GM18519 (cell line): ENCODE measurements around the gene C2orf76.
"Not testable (repeated sequence)": the region's sequence is repeated elsewhere in the genome, so short reads cannot be mapped to it uniquely, and the experiment has no call there.

Source experiments
- ATAC-seq: cut with Tn5 transposase; IDR thresholded peaks from one replicate; pipeline ENCODE4 v1.9.1; 2021; ENCODE audit warnings: mild to moderate bottlenecking, moderate library complexity; ENCODE audit not compliant: unreplicated experiment, low FRiP score

The C2orf76 gene

DNA sequence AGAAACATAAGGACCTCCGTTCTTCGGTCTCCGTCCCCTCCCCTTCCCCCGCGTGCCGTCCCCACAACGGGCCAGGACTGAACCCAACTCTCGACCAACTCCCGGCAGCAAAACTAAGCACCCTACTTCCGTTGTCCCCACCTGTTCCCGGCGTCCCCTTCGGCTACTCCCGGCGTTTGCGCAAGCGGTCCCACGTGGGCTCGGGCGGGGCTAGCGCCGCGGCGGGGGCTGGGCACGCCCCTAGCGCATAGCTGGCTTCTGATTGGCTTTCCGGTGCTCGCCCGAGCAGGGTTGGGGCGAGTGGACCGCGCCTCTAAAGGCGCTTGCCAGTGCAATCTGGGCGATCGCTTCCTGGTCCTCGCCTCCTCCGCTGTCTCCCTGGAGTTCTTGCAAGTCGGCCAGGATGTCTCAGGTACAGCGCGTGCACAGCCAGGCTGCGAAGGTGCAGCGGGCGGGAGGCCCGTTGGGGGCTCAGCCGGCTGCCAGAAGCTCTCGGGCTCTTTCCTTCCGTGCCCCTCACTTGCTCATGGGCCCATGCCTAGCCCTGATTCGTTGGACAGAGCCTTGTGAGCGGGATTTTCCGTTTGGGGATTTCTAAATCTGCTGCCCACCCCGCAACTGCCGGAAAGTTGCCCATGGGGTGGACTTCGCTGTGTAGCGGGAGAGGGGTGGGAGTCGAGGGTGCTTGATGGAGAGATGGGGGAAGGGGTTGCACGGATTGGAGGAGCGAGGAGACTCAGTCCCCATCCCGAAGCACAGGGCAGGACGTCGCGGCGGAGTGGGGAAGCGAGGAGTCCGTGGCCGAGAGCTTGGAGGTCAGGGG, at the start of gene C2orf76, which contains the start of gene DBI:
Gene C2orf76 (minus strand): TSS at position 186 of the 823 bp plus-strand sequence. CDS start 26,875 bp downstream, outside the sequence.
Gene DBI (plus strand): TSS at position 329 of the 823 bp plus-strand sequence. CDS start 75 bp downstream, at position 404.
- peak; percentile 94 for ATAC-seq

DNA sequence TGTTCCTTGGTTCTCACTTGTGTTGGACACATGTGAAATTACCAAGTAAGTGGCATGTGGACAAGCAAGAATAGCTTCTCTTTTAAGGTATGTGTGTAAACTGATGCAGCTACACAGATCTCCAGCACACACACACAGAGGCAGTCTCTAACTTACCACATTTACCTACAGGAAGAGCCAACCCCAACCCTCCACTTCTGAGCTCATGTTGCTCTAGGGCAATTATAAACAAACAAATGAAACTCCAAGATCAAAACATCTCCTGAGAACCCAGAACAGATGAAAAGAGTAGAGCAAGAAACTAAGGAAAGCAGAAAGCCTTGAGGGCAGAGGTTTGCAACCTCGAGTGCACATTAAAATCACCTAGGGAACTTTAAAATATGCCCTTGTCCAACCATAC, 49.0 kb upstream of the C2orf76 start:
- ATAC-seq: no peak

DNA sequence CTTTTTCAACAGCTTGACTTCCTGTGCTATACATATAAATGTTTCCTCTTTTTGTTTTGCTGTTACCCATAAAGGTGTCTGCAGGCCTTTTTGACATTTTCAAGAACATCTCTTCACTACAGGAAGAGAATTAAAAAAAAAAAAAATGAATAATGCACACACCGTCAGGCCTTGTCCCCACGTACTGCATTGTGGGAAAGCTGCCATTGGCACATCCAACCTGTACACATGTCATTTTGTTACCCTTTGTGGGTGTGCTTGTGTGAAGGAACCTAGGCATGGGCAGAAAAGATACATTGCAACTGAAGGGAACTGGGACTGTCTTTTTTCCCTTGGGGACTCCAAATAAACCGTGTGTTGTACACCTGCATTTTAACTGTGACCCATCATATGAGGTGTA, 48.3 kb upstream of the C2orf76 start:
- no peak for ATAC-seq

DNA sequence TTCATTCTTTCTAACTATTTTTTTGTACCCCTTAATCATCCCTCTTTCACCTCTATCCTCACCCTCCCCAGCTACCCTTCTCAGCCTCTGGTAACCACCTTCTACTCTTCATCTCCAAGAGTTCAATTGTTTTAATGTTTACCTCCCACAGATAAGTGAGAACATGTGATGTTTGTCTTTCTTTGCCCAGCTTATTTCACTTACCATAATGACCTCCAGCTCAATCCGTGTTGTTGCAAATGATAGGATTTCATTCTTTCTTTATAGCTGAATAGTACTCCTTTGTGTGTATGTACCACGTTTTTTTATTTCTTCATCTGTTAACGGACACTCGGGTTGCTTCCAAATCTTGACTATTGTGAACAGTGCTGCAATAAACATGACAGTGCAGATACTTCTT, 42.9 kb upstream of the C2orf76 start:
- no peak for ATAC-seq

DNA sequence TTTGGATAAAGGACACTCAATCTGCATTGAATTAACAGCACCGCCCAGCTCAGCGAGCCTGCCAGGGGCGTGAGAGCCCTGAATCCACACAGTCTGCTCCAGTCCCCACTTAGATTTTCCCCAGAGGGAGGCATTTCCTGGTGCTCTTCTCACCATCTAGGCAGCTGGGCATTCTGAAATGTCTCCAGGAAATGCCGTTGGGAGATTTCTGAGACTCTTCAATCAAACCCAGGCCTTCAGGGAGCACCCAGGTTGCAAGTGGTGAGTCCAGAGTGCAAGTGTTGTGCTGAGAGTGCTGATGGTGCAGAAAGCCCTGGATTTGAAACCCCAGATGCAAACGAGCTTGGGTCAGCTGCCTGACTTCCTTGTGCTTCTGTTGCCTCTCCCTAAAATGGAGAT, 41.6 kb upstream of the C2orf76 start:
- no peak for ATAC-seq

DNA sequence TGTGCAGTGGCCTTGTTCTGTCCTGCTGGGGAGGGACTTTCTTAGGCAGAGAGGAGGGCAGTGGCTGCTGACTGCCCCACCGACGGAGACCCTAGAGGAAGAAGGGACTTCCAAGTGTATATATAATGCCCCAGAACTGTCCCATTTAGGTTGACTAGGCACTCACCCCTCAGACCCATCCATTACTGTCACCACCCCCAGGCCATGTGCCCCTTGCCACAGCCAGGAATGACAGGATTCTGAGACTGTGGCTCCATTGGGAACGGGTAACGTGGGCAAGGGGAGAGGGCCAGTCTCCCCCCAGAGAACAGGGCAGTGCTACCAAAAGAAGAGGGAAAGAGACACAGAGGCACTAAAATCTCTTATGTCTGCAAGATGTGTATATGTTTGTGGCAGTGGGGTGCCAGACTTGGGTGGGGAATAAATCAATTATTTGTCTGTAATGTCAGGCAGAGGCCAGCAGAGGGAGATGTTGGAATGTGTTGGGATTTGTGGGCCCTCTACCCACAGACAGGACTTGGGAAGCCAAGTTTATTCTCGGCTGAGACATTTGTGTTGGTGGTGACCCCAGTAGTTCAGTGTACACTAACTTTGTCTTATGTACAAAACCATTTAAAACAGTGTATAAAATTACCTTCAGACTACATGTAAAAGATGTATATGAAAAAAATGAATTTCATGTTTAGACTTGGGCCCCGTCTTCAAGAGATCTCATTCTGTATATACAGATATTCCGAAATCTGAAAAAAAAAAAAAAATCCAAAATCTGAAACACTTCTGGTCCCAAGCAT, 41.0 kb upstream of the C2orf76 start:
- ATAC-seq: no peak

DNA sequence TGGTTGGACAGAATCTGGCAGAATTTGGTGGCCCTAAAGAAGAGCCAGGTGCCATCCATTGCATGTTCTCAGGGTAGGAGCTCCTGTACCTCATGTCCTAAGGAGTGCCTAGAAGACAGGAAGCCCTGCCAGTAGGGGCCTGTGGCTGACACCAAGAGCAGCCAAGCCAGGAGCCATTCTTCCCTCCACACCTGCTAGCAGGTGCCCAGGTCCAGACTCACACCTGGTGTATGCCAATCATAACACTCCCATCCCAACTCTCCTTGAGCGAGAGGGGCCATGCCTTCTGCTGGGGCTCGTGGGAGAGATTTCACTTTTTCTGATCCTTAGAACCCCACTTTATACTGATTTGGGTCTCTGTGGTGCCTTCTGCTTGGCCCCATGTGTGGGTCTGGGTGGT, 38.5 kb upstream of the C2orf76 start:
- ATAC-seq: no peak

DNA sequence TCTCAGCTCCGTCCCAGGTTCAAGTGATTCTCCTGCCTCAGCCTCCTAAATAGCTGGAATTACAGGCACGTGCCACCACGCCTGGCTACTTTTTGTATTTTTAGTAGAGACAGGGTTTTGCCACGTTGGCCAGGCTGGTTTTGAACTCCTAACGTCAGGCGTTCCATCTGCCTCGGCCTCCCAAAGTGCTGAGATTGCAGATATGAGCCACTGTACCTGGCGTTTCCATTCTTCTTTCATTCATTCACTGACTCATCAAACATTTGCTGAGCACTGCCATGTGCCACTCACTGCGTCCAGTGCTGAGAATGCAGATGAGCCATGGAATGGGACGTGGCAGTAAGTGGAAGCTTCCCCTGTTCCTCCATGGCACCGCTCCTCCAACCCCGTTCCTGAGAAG, 37.0 kb upstream of the C2orf76 start:
- ATAC-seq: not testable (repeated sequence)

DNA sequence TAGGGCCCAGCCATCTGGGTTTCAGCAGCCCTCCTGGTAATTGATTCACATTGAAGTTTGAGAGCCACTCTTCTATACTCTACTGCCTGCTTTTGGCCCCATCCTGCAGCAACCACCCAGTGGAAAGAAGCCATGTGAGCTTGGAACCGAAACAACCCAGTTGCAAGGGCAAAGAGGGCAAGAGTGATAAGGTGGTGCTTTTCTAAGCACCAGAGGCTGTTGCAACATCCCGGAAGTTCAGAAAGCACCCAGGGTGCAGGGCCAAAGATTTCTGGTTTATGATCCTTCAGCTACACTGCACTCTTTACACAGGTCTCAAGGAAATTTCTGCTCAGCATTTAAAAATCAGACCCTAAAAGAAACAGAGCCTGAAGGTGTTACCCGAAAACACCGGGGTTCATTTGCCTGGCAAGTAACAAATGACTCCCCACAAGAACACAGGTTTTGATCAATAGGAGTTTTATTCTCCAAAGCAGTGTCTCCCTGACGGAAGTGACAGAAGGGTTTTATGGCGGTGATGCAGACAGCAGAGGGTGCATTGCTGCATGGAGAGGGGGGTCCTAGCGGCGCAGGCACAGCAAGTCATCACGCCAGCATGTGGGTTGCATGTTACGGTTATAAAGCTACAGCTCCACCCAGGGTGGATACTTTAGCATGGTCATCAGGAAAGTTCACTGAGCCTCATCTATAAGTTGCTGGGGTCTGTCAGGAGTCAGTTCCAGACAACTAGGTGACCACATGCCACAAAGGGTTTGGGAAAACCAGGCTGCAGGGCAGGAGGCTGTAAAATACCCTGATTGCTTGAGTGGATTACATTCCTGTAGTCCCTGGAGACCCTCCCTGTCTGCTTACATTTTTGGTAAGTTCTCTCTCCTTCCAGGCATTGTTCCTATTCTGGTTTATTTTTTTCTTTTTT, 36.3 kb upstream of the C2orf76 start:
- ATAC-seq: no peak

DNA sequence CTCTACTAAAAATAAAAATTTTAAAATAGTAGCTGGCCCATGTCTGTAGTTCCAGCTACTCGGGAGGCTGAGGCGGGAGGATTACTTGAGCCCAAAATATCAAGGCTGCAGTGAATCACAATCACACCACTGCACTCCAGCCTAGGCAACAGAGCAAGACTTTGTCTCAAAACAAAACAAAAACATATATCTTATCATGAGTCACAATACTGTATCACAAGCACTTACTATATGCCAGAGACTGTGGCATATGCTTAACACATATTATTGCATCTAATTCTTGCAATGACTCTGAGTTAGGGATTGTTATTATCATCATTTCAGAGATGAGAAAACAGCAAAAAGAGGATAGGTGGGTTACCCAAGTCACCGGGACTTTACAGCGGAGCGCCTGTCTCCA, 35.5 kb upstream of the C2orf76 start:
- ATAC-seq: no peak

DNA sequence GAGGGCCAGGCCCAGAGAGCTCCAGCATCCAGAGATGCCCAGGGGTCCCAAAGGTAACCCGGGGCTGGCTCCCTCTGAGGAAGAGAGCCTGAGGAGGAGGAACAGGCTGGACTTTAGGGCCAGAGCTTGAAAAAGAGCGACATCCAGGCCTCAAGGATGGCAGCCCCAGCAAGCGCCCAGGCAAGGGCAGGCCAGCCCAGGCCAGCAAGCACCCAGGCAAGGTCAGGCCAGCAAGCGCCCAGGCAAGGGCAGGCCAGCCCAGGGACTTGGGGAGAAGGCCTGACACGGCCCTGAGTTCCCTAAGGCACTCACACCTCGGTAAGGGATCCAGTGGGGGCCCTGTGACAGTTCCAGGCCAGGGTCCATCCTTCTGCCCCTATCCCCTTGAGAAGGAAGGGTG, 30.6 kb upstream of the C2orf76 start:
- ATAC-seq: no peak

DNA sequence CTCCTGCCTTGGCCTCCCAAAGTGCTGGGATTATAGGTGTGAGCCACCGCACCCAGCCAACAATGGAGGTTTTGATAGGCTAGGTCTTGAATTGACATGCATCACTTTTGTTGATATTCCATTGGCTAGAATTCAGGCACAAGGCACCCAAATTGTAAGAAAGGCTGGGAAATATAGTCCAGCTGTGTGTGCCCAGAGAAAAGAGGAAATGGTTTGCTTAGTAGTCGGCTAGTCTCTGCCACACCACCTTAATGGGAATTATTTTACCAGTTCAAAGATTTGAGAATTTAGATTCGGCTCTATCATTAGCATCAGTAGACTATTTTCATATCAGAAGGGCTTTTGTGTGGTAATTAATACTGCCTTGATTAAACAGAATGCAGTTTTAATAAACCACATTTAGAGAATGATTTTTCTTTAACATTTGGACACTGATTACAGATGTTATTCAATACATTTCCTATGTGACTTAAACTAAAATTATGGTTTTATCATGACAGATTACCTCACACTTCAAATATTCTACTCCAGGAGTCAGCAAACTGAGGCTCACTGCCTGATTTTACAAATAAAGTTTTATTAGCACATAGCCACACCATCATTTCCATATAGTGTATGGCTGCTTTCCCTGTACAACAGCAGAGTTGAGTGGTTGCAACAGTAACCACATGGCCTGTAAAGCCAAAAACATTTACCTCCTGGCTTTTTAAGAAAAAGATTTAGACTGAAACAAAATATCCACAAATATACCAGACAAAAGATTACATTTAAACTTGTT, 27.5 kb upstream of the C2orf76 start:
- ATAC-seq: no peak

DNA sequence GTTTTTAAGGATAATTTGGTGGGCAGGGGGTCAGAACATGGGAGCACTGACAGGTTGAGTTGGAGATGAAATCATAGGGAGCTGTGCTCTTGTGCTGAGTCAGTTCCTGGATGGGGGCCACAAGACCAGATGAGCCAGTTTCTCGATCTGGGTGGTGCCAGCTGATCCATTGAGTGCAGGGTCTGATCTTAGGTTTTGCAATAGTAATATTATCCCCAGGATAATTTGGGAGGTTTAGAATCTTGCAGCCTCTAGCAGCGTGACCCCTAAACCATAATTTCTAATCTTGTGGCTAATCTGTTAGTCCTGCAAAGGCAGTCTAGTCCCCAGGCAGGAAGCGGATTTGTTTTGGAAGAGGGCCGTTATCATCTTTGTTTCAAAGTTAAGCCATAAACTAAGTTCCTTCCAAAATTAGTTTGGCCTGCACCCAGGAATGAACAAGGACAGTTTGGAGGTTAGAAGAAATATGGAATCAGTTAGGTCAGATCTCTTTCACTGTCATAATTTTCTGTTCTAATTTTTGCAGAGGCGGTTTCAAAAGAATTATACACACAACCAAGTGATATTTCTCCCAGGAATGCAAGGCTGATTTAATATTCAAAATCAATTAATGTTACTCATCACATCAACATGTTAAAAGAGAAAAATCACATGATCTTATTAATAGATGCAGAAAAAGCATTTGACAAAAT, 23.1 kb upstream of the C2orf76 start:
- no peak for ATAC-seq

DNA sequence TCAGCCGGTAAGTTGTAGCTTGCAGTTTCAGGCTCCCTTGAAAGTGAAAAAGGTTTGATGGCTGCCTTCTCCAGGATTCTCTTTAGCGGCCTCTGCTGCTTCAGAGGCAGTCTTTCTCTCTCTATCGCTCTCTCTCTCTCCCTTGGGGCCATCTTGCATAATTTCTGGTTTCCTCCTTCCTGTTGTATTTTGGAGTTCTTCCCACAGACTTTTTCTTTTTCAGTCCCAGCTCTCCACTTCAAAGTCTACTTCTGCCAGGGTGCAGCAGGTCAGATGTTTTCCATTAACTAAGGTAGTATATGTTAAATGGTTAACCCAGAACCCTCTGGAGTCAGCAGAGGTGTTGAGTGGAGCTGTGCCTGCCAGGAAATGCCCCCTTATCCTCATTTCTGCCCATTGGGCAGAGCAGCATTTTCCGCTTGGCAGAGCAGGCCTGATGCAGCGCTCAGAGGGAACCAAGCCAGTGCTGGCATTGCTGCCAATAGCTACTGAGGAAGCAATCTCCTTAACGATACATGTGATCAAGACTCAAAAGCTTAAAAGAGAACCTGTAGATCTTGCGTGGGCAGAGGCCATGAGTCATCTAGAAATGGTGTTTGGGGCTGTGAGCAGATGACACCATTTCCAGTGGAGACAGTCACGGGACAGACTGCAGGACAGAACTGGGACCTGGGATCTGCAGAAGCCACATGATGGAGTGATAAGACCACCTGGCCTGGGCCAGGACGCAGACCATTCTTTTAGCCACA, 20.9 kb upstream of the C2orf76 start:
- ATAC-seq: peak; percentile 89

DNA sequence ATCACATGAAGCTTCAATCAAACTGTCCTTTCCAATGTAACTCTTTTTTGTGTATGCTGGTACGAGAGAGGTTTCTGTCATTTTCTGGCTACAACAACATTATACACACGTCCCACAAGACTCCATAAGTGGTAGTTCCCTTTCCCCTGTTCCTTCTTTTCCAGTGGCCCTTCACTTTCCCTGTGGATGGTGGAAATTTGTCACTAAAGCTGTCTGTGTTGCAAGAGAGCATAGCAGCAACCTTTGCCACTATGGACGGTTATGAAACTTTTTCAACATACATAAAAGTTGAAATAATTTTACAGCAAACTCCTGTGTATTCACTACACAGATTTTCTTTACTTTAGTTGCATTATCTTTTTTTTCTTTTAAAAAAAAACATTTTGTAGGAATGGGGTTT, 18.8 kb upstream of the C2orf76 start:
- ATAC-seq: no peak

DNA sequence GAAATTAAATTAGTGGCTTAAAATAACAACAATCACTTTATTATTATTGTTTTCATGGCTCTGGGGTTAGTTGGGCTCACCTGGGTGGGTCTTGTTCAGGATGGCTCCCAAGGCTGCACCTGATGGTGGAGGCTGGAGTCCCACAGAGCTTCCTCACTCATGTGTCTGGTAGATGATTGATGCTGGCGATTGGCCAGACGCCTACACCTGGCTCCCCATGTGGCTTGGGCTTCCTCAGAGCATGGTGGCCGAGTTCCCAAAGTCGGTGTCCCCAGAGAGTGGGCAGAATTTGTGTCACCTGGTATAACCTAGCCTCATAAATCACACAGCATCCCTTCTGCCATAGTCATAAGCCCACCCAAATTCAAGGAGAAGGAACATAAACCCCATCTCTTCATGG, 18.3 kb upstream of the C2orf76 start:
- no peak for ATAC-seq

DNA sequence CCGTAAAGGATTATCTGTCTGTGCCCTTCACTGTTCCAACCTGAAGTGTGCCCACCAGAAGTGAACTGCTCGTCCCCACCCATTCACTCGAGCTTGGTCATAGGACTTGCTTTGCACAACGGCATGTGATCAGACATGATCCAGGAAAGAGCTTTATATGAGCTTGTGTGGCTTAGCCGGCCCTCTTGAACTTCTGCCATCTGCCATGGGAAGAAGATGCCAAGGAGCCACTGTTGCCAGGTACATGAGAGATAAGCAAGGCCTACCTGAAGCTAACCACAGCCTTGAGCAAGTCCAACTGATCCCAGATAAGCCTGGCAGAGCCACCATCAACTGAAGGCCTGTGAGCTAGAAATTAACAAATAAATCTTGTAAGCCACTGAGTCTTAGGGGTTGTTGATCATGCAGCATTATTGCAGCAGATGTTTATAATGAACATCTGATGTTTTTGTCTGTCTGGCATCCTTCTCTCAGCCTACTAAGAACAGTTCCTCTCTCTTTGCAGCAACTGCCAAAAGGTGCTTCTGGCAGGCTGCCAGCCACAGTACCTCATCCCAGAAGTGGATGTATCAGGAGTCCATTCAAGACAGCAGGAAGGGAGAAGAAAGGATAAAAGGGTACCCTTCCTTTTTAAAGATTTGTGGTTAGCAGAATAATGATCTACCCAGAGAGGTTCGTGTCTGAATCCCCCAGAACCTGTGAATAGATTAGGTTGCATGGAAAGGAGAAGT, 16.9 kb upstream of the C2orf76 start:
- no peak for ATAC-seq

DNA sequence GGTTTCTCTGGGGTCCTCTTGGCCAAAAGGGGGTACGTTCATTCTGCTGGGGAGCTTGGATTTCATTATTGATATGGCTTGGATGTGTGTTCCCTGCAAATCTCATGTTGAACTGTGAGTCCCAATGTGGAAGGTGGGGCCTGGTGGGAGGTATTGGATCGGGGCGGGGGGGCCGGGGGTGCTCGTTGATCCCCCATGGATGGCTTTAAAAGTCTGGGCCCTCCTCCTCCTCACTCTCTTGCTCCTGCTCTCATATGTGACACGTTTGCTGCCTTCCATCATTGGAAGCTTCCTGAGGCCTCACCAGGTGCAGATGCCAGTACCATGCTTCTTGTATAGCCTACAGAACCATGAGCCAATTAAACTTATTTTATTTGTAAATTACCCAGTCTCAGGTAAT, 11.9 kb upstream of the C2orf76 start:
- ATAC-seq: no peak
